ENCODE measurements around the gene STYX. TPM values are rescaled to one million over a fixed set of nuclear protein-coding genes. Genes with fewer than 3 reads are reported as not detected.

Gene STYX
- total RNA-seq, 1 experiment from 2014 or later: 16.3 TPM

DNA sequence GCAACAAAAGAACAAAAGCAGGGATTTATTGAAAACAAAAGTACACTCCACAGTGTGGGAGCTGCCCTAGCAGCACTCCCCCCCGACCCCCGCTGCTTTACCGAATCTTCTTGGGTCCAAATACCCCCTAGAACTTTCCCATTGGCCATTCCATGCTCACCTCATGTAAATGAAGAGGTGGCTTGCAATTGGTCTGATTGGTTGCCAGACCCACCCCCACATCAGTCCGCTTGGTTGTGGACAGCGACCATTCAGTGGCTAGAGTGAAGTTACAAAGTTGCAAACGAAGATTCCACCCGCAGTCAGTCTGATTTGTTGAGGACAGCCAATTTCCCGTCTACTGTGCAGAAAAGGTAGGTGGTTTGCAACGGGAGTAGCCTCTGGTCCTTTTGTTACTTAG, 3.9 kb downstream of the STYX start:
- H3K9me3 ChIP-seq (ENCODE audit: control insufficient read depth in 1 of 2, insufficient read depth in 1 of 2, low read depth in 1 of 2, low read length in 2 of 2): no peaks in the 10 kb centered on the region
- RAD21 ChIA-PET (ENCODE audit: low non-redundant PET in 1 of 2, low total read pairs in 2 of 2, uncharacterized antibody in 2 of 2, unreplicated experiment in 2 of 2): no interaction called here

More for the DNA sequence above, 3.9 kb downstream of the STYX start:
- no peak for DNase-seq (ENCODE audit: low read depth, low spot score)
- H3K36me3 ChIP-seq (ENCODE audit: control insufficient read depth in 1 of 2, insufficient read depth in 2 of 2, low read length in 2 of 2): peaks cover under 1 to 3% of the 10 kb centered on the region in 2 experiments; a peak in 1 of 4 replicates
- intact Hi-C loops (cut with micrococcal nuclease): no loop called here
- H3K27me3 ChIP-seq (ENCODE audit: insufficient read depth, low read length): no peaks in the 10 kb centered on the region
- H3K27ac ChIP-seq (ENCODE audit: low read depth, low read length): no peak overlapping the region
- H3K9me2 ChIP-seq (ENCODE audit: insufficient read depth): no peaks in the 10 kb centered on the region
- 0 out of 2 replicates have a peak, but pooled peaks cover 2% of the 10 kb centered on the region for H4K20me1 ChIP-seq (ENCODE audit: insufficient read depth)
- H3K4me1 ChIP-seq (ENCODE audit: control insufficient read depth in 1 of 2, insufficient read depth in 2 of 2, low read length in 2 of 2): peaks cover 6 to 14% of the 10 kb centered on the region in 2 experiments
- ChIA-PET POLR2A (interaction anchor here (0.5 kb wide), 1 partner anchor 78 kb away, joined by 3 read pairs; no protein-coding TSS in a partner anchor), CTCF (no interaction called here)
- H3K9ac ChIP-seq (ENCODE audit: low read length): no peak overlapping the region
- H3K79me2 ChIP-seq (ENCODE audit: insufficient read depth, low read length): peaks cover 35% of the 10 kb centered on the region
- ATAC-seq: no peak
- no TSS peak for BruUV-seq (replicated peaks)
- TF ChIP-seq JUND (IDR thresholded peaks at IDR 0.05) (no peak), RAD21 (IDR thresholded peaks at IDR 0.05; ENCODE audit: low read depth) (no peak), SIN3A (IDR thresholded peaks at IDR 0.05; ENCODE audit: low read depth) (no peak), CEBPB (IDR thresholded peaks at IDR 0.05; ENCODE audit: low read depth) (no peak), TCF7L2 (IDR thresholded peaks at IDR 0.05; ENCODE audit: borderline replicate concordance, extremely low read depth, insufficient read depth, insufficient read length) (no peak), ZFX (IDR thresholded peaks at IDR 0.05) (no peak), ZNF274 (IDR thresholded peaks at IDR 0.05; ENCODE audit: low read depth, low read length) (no peak), YY1 (IDR thresholded peaks at IDR 0.05; ENCODE audit: extremely low read depth, insufficient replicate concordance, low read depth, low read length) (no peak), FOSL1 (IDR thresholded peaks at IDR 0.05; ENCODE audit: low read depth) (no peak), EGR1 (IDR thresholded peaks at IDR 0.05; ENCODE audit: low read depth) (no peak), EZH2 (IDR thresholded peaks at IDR 0.05) (no peak)
- TF ChIP-seq, protein P1, sequence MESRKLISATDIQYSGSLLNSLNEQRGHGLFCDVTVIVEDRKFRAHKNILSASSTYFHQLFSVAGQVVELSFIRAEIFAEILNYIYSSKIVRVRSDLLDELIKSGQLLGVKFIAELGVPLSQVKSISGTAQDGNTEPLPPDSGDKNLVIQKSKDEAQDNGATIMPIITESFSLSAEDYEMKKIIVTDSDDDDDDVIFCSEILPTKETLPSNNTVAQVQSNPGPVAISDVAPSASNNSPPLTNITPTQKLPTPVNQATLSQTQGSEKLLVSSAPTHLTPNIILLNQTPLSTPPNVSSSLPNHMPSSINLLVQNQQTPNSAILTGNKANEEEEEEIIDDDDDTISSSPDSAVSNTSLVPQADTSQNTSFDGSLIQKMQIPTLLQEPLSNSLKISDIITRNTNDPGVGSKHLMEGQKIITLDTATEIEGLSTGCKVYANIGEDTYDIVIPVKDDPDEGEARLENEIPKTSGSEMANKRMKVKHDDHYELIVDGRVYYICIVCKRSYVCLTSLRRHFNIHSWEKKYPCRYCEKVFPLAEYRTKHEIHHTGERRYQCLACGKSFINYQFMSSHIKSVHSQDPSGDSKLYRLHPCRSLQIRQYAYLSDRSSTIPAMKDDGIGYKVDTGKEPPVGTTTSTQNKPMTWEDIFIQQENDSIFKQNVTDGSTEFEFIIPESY (IDR thresholded peaks at IDR 0.05; ENCODE audit: extremely low read depth, insufficient replicate concordance, low read length): no peak
- TF ChIP-seq, protein P2, sequence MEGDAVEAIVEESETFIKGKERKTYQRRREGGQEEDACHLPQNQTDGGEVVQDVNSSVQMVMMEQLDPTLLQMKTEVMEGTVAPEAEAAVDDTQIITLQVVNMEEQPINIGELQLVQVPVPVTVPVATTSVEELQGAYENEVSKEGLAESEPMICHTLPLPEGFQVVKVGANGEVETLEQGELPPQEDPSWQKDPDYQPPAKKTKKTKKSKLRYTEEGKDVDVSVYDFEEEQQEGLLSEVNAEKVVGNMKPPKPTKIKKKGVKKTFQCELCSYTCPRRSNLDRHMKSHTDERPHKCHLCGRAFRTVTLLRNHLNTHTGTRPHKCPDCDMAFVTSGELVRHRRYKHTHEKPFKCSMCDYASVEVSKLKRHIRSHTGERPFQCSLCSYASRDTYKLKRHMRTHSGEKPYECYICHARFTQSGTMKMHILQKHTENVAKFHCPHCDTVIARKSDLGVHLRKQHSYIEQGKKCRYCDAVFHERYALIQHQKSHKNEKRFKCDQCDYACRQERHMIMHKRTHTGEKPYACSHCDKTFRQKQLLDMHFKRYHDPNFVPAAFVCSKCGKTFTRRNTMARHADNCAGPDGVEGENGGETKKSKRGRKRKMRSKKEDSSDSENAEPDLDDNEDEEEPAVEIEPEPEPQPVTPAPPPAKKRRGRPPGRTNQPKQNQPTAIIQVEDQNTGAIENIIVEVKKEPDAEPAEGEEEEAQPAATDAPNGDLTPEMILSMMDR (IDR thresholded peaks at IDR 0.05 in 2 of 3, conservative IDR thresholded peaks at IDR 0.05 in 1 of 3; ENCODE audit: borderline replicate concordance in 1 of 3, insufficient read depth in 1 of 3, low read depth in 2 of 3, low read length in 2 of 3): no peak
- TF ChIP-seq, protein P3, sequence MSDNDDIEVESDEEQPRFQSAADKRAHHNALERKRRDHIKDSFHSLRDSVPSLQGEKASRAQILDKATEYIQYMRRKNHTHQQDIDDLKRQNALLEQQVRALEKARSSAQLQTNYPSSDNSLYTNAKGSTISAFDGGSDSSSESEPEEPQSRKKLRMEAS (IDR thresholded peaks at IDR 0.05): no peak
- H3K4me3 ChIP-seq (replicated peaks in 1 of 2; ENCODE audit: low read depth in 1 of 2, low read length in 2 of 2): no peak overlapping the region
- no peak overlapping the region for H2AFZ ChIP-seq (ENCODE audit: low read depth, low read length, poor library complexity, severe bottlenecking)
- H3K4me2 ChIP-seq (ENCODE audit: low read length): no peak overlapping the region
